GM06990 (cell line): ENCODE results near the gene UBE2V1.

Experiments
- DNase-seq: peaks from one replicate; pipeline ENCODE4 v3.0.0-alpha.2; 2011; ENCODE audit not compliant: insufficient read length; ENCODE audit errors: extremely low read depth
- H3K27me3 ChIP-seq: replicated peaks from 2 replicates; pipeline ENCODE4 v1.6.0; 2011; ENCODE audit warnings: low read length; ENCODE audit not compliant: control insufficient read depth, insufficient read depth
- H3K36me3 ChIP-seq: 2 replicates; pipeline ENCODE4 v1.5.1; 2011; ENCODE audit warnings: low read length; ENCODE audit not compliant: control insufficient read depth, insufficient read depth
- H3K4me3 ChIP-seq: replicated peaks from 2 replicates; pipeline ENCODE4 v1.5.1; 2011; ENCODE audit warnings: low read depth, mild to moderate bottlenecking, control low read depth, low read length
- TF ChIP-seq, protein P1 (sequence below): IDR thresholded peaks from 2 replicates; pipeline ENCODE4 v1.5.1; 2011; ENCODE audit warnings: low read length, control low read depth, mild to moderate bottlenecking, inconsistent platforms; ENCODE audit not compliant: insufficient read depth, poor library complexity, severe bottlenecking

Gene UBE2V1

DNA sequence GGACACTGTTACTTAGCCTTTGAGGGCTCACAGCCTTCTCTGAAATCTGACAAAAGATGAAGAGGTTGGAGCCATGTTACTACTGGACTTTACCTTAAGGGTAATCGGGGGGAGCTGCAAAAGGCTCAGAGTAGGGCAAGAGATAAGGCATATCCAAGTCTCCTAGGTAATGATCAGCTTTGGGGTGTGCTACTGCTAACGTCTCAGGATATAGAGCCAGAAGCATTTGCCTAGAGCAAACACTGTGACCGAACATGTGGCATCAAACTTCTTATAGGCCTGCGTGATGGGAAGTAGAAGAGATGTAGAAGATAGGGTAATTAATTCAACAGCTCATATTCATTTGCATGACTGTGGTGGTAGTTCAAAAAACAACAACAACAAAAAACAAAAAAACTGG, 11.1 kb downstream of the UBE2V1 start:
- TF ChIP-seq, protein P1, sequence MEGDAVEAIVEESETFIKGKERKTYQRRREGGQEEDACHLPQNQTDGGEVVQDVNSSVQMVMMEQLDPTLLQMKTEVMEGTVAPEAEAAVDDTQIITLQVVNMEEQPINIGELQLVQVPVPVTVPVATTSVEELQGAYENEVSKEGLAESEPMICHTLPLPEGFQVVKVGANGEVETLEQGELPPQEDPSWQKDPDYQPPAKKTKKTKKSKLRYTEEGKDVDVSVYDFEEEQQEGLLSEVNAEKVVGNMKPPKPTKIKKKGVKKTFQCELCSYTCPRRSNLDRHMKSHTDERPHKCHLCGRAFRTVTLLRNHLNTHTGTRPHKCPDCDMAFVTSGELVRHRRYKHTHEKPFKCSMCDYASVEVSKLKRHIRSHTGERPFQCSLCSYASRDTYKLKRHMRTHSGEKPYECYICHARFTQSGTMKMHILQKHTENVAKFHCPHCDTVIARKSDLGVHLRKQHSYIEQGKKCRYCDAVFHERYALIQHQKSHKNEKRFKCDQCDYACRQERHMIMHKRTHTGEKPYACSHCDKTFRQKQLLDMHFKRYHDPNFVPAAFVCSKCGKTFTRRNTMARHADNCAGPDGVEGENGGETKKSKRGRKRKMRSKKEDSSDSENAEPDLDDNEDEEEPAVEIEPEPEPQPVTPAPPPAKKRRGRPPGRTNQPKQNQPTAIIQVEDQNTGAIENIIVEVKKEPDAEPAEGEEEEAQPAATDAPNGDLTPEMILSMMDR: no peak
- H3K4me3 ChIP-seq: no peak overlapping the region
- H3K27me3 ChIP-seq: no peaks in the 10 kb centered on the region
- peaks cover 7% of the 10 kb centered on the region for H3K36me3 ChIP-seq
- DNase-seq: no peak

DNA sequence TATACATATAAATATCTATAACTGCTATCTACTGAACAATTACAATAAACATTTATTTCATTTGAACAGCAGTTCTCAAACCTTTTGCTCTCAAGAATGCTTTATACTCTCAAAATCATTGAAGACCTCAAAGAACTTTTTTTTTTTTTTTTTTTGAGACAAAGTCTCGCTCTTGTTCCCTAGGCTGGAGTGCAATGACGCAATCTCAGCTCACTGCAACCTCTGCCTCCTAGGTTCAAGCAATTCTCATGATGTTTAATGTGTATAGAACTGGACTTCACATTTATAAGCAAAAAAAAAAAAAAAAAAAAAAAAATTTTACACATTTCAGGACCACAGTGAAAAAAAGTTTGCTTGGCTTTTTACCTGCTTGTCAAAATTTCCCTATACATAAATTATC, 11.7 kb downstream of the UBE2V1 start:
- Histone ChIP-seq H3K36me3 (peaks cover 7% of the 10 kb centered on the region), H3K4me3 (no peak overlapping the region), H3K27me3 (no peaks in the 10 kb centered on the region)
- TF ChIP-seq, protein P1: no peak
- DNase-seq: no peak

DNA sequence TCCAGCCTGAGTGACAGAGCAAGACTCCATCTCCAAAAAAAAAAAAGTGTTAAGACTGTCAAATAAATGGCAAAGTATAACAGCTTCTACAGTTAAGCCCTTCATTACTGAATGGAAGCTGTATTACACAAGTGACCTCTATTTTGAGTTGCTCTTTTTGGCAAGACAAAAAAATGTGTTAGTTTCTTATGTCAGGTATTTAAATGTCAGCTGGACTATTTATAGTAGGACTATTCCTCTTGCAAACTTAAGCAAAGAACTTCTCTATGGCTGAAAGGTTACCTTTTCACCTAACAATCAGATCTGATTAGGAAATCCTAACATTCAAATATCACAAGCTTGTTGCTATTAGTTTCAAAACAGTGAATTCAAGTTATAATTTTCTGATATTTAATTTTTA, 12.4 kb downstream of the UBE2V1 start:
- no peak overlapping the region for H3K4me3 ChIP-seq
- TF ChIP-seq, protein P1: no peak
- no peaks in the 10 kb centered on the region for H3K27me3 ChIP-seq
- H3K36me3 ChIP-seq: peaks cover 12% of the 10 kb centered on the region
- DNase-seq: no peak

DNA sequence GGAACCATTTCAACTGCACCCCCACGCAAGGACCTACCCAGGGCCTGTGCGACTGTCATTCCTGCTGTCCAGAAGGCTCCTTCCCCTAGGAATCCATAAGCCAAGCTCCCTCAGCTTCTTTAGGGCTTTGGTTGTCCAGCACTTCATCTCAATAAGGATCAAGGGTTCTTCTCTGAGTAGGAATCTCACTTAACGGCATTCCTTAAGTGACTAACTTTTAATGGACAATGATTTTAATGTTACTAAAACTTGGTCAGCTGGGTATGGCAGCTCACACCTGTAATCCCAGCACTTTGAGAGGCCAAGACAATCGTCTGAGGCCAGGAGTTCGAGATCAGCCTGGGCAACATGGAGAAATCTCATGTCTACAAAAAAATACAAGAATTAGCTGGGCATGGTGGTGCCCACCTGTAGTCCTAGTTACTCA, 13.4 kb downstream of the UBE2V1 start:
- DNase-seq: no peak
- Histone ChIP-seq H3K4me3 (no peak overlapping the region), H3K27me3 (no peaks in the 10 kb centered on the region), H3K36me3 (peaks cover 12% of the 10 kb centered on the region)
- TF ChIP-seq, protein P1: no peak

DNA sequence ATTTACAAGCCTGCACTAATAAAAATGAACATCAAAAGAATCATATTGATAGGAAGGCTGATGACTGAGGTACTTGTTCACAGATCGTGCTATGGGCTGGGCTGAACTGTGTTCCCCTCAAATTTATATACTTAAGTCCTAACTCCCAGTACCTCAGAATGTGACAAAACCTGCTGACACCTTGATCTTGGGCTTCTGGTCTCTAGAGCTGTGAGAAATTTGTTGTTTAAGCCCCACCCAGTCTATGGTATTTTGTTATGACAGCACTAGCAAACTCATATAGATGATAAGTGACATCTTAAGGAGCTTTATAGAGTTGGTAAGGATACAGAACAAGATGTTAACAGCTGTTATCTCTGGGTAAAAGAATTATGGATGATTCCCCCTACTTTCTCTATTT, 13.8 kb downstream of the UBE2V1 start:
- TF ChIP-seq, protein P1: no peak
- Histone ChIP-seq H3K4me3 (no peak overlapping the region), H3K36me3 (peaks cover 12% of the 10 kb centered on the region)

DNA sequence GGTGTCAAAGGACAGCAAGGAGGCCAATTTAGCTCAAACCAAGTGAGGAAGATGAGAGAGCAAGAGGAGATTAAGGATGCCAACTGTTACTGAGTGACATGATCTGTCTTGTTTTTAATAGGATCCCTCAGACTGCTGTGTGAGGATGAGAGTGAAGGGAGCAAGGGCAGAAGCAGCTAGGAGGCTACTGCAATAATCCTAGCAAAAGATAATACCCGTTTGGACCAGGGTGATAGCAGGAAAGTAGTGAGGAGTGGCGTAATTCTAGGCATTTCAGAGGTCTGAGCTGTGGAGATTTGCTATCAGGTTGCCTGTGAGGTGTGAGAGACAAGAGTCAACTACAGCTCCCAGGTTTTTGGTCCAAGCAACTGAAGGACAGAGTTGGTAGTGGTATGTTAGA, 14.7 kb downstream of the UBE2V1 start:
- Histone ChIP-seq H3K27me3 (no peaks in the 10 kb centered on the region), H3K4me3 (no peak overlapping the region), H3K36me3 (peaks cover 12% of the 10 kb centered on the region)
- TF ChIP-seq, protein P1: no peak
- no peak for DNase-seq

More for the DNA sequence above, 13.8 kb downstream of the UBE2V1 start:
- H3K27me3 ChIP-seq: no peaks in the 10 kb centered on the region
- DNase-seq: no peak
